Neural crest cell (in vitro differentiated cells): ENCODE results near the gene COL4A3. TPM values are rescaled to one million over a fixed set of nuclear protein-coding genes. Genes with fewer than 3 reads are reported as not detected.

Experiments
- DNase-seq: peaks from one replicate; pipeline ENCODE4 v3.0.0; 2021; ENCODE audit warnings: low read depth, mixed read lengths, low spot score
- H3K27ac Mint-ChIP-seq: one replicate; pipeline ENCODE4 v1.8.0; 2021; ENCODE audit warnings: mild to moderate bottlenecking, mixed read lengths; ENCODE audit not compliant: unreplicated experiment
- H3K27me3 Mint-ChIP-seq: 2 replicates; pipeline ENCODE4 v1.8.0; 2021; ENCODE audit warnings: low read depth, mild to moderate bottlenecking, mixed read lengths
- H3K36me3 Mint-ChIP-seq: 2 replicates; pipeline ENCODE4 v1.8.0; 2021; ENCODE audit warnings: low read depth, mild to moderate bottlenecking, mixed read lengths
- H3K4me1 Mint-ChIP-seq: 2 replicates; pipeline ENCODE4 v1.8.0; 2021; ENCODE audit warnings: mixed read lengths
- H3K4me3 Mint-ChIP-seq: one replicate; pipeline ENCODE4 v1.8.0; 2021; ENCODE audit warnings: mild to moderate bottlenecking, mixed read lengths
- H3K9me3 Mint-ChIP-seq: 2 replicates; pipeline ENCODE4 v1.8.0; 2021; ENCODE audit warnings: mixed read lengths
- total RNA-seq: library from RNA; stranded (reverse); gene quantifications from 2 replicates; pipeline ENCODE4 v1.2.1, GENCODE V29; 2021
- TF ChIP-seq, protein P1 (sequence below): fragments of 200-600 bp; sonication (generic); conservative IDR thresholded peaks from 2 replicates; pipeline ENCODE4 v1.5.0; 2021; ENCODE audit warnings: antibody characterized with exemption, mild to moderate bottlenecking

COL4A3 gene
- total RNA-seq, 1 donor from 2014 or later: not detected

DNA sequence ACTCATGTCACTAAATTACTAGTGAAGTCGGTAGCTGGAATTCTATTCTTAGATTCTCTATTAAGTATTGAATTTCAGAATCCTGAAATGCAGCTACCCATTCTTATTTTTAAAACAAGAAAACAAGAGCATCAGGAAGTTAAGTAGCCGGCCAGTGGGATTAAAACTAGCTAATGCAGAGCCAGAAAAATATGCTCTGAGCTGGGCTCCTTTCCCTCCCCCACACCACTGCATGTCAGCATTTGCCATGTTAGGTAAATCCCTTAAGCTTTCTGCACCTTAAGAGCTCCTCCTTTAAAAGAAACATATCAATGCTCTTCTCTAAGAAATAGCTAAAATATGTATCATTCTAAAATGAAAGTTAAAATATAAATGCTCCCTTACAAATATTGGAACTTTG lies 88.4 kb downstream of the COL4A3 start:
- Mint-ChIP-seq H3K27ac (no peak overlapping the region), H3K27me3 (no peaks in the 10 kb centered on the region), H3K4me3 (no peak overlapping the region), H3K9me3 (no peaks in the 10 kb centered on the region), H3K36me3 (no peaks in the 10 kb centered on the region), H3K4me1 (no peaks in the 10 kb centered on the region)
- TF ChIP-seq, protein P1, sequence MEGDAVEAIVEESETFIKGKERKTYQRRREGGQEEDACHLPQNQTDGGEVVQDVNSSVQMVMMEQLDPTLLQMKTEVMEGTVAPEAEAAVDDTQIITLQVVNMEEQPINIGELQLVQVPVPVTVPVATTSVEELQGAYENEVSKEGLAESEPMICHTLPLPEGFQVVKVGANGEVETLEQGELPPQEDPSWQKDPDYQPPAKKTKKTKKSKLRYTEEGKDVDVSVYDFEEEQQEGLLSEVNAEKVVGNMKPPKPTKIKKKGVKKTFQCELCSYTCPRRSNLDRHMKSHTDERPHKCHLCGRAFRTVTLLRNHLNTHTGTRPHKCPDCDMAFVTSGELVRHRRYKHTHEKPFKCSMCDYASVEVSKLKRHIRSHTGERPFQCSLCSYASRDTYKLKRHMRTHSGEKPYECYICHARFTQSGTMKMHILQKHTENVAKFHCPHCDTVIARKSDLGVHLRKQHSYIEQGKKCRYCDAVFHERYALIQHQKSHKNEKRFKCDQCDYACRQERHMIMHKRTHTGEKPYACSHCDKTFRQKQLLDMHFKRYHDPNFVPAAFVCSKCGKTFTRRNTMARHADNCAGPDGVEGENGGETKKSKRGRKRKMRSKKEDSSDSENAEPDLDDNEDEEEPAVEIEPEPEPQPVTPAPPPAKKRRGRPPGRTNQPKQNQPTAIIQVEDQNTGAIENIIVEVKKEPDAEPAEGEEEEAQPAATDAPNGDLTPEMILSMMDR: no peak
- no peak for DNase-seq

DNA sequence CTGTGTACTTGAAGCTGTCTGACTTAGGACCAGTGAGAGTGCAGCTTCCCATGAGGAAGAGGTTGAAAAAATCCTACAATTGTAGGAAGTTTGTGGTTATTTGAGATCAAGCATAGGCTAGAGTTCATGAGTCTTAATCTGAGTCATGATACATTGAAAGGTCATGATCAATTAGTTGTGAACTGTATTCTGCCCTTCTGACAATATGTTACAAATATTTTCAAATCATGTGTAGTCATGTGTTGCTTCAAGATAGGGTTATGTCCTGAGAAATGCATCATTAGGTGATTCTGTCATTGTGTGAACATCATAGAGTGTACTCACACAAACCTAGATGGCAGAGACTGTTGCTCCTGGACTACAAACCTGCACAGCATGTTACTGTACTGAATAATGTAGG lies 92.2 kb downstream of the COL4A3 start:
- Mint-ChIP-seq H3K36me3 (no peaks in the 10 kb centered on the region), H3K27me3 (no peaks in the 10 kb centered on the region), H3K4me1 (no peaks in the 10 kb centered on the region), H3K27ac (no peak overlapping the region), H3K4me3 (no peak overlapping the region), H3K9me3 (no peaks in the 10 kb centered on the region)
- no peak for DNase-seq
- TF ChIP-seq, protein P1: no peak

DNA sequence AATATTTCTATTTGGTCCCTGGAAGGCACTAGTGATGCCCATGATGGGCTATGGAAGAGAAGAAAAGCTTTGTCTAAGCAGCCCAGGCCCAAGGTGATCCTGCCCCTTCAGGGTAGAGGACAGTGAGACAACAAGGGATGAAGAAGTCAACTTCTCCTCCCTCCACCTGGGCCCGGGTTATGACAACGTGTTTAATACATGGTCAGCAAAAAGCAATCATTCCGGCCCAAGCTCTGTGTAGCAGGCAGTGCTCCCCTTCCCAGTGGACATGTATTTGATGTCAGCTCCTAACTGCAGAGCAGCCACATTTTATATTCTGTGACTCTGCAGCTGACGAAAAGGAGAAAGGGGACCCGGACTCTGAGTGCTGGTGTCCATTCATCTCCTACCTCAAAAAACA lies 93.4 kb downstream of the COL4A3 start:
- TF ChIP-seq, protein P1: no peak
- no peak for DNase-seq
- no peaks in the 10 kb centered on the region for H3K4me1 Mint-ChIP-seq
- no peak overlapping the region for H3K4me3 Mint-ChIP-seq
- H3K27me3 Mint-ChIP-seq: no peaks in the 10 kb centered on the region
- no peaks in the 10 kb centered on the region for H3K36me3 Mint-ChIP-seq
- peak overlapping the region; percentile 43 for H3K27ac Mint-ChIP-seq
- H3K9me3 Mint-ChIP-seq: no peaks in the 10 kb centered on the region

DNA sequence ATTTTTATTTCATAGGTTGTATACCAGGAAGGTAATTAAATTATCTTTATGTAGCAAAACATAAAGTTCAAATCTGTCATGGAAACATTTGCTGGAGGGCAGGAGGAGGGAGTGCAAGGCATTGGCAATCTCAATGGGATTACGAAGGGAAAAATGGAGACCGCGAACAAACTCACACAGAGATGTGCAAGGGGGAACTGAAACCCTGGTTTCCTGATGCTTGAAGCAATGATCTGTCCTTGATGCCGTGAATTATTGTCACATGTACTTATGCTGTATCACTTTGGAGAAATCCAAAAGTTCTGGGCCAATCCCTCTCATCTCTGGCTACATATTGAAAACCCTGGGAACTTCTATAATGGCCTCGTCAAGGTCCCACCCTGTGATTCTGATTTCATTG lies 95.6 kb downstream of the COL4A3 start:
- Mint-ChIP-seq H3K36me3 (no peaks in the 10 kb centered on the region), H3K4me3 (no peak overlapping the region), H3K27ac (no peak overlapping the region), H3K27me3 (no peaks in the 10 kb centered on the region), H3K4me1 (no peaks in the 10 kb centered on the region), H3K9me3 (no peaks in the 10 kb centered on the region)
- TF ChIP-seq, protein P1: no peak
- DNase-seq: no peak

DNA sequence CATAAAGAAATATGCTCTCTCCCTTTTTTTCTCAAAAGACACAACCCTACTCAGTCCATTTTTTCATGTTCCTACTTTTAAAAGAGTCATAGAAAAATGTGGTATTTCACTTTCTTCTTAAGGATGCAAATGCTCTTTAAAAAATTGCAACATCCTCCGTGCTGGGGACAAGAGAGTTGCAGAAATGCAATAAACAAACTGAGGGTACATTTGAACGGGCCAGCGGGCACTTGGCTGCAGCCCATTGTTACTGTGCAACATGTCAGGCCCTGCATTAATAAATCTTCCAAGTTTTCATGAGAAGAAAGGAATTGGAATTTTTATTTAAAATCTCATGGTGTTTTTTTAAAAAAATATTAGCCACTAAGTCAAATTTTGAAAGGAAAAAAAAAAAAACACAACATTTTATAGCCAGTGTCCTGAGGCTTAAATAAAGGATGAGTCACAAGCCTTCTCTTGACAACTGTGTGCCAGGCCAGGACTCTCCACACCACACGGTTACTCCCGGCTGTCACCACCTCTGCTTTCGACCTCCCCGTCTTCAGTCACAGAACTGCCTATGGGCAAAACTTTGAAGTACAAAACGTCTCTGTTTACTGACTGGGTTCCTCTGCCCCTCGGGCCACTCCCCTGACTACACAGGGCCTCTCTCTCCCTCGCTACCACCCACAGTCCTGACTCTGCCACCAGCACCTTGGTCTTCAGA lies 103.1 kb downstream of the COL4A3 start:
- no peak overlapping the region for H3K4me3 Mint-ChIP-seq
- no peaks in the 10 kb centered on the region for H3K9me3 Mint-ChIP-seq
- H3K27me3 Mint-ChIP-seq: no peaks in the 10 kb centered on the region
- TF ChIP-seq, protein P1: no peak
- H3K27ac Mint-ChIP-seq: peak overlapping the region; percentile 39
- H3K36me3 Mint-ChIP-seq: no peaks in the 10 kb centered on the region
- H3K4me1 Mint-ChIP-seq: peaks cover 11% of the 10 kb centered on the region
- DNase-seq: no peak
